Frontal cortex (tissue), 4 donors: Measurements from ENCODE around the gene BRCC3. TPM values are rescaled to one million over a fixed set of nuclear protein-coding genes. Genes with fewer than 3 reads are reported as not detected.
"Not testable (repeated sequence)": the region's sequence is repeated elsewhere in the genome, so short reads cannot be mapped to it uniquely, and the experiment has no call there.

Experiments used
- DNase-seq, 2 donors: peaks; one replicate each; pipeline ENCODE4 v3.0.0; 2012; ENCODE audit warnings: low spot score in 2 of 2
- FAIRE-seq: peaks from 2 replicates; lab custom pipeline; 2012; peaks lifted over from hg19 to GRCh38; lab: Jason Lieb, UNC
- total RNA-seq: library from RNA; depleted of rRNA; stranded (reverse); fragments of >200 nt; gene quantifications from one replicate; pipeline ENCODE4 v1.2.3, GENCODE V29; 2014
- donor health status: control.
- donor health status: control.
- donor health status: control.

Gene BRCC3
- total RNA-seq, 1 donor from 2014 or later: 18.3 TPM

DNA sequence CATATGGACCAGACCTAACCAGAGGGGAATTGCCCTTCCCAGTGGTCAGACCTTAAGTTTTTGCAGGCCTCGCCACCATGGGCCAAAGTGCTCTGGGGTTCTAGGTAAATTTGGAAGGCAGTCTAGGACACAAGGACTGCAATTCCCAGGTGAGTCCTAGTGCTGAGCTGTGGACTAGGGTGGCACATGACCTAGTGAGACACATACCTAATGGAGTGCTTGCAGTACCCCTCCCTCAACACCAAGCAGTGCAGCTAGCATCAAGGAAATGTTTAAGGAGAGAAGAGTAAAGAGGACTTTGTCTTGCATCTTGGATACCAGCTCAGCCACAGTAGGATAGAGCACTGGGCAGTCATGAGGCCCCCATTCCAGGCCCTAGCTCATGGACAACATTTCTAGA is 60.8 kb downstream of the BRCC3 start:
- no peak for DNase-seq
- no peak for FAIRE-seq

DNA sequence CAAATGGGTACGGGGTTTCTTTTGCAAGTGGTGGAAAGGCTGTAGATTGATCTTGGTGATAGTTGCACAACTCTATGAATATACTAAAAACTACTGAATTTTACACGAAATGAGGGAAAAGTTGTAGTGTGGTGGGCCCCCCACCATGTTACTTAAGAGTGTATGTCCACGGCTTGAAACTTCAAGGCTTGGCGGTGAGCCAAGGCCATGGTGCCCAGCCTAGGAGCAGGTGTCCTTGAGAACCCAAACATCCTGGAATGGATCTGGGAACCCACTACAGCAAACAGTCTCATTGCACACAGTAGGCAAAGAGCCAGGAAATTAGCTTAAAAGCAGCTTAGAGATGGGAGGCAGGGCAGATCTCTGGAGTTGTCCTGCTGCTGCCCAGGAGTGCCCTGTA is 62.9 kb downstream of the BRCC3 start:
- FAIRE-seq (no peak), DNase-seq (no peak)

DNA sequence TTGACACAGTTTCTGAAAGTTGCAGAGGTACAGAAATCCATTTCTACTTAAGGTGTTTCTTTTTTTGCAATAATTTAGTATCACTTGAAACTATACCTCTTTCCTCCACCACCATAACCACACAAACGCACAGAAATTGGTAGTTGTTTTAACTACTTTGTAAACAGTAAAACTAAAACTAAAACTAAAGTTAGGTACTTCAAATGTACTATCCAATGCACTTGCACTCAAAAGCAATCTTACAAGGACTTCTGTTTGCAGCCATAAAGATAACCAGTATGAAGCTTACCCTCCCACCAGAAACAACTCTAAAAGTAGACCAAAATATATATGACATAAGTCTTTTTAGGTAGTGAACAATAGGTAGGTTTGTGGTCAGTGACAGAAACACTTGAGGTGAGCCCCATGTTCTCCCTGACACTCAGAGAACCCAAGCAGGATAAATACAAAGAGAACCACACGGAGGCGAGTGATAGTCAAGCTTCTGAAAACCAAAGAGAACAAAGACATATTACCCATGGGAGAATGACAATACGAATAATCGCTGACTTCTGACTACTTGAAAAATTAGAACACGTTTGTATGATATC is 72.7 kb downstream of the BRCC3 start:
- FAIRE-seq: no peak

DNA sequence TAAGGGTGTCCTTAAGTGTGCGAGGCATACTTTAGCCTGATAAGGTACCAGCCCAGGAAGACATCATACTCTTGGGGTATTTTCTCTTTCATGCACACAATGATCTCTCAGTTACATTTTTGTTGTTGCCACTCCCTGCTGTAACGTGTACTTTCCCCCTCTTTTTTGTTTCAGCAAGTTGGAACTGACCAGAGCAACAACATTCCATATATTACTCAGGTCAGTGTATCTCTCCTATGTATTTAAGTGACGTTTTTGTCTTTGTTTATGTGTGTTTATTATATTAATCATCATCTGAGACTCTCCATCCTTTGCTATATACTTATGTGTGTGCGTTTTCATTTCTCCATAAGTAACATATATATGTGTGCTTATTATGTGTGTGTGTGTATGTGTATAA is 73.6 kb downstream of the BRCC3 start:
- FAIRE-seq: no peak
- no peak for DNase-seq

More for the DNA sequence above, 72.7 kb downstream of the BRCC3 start:
- no peak for DNase-seq

DNA sequence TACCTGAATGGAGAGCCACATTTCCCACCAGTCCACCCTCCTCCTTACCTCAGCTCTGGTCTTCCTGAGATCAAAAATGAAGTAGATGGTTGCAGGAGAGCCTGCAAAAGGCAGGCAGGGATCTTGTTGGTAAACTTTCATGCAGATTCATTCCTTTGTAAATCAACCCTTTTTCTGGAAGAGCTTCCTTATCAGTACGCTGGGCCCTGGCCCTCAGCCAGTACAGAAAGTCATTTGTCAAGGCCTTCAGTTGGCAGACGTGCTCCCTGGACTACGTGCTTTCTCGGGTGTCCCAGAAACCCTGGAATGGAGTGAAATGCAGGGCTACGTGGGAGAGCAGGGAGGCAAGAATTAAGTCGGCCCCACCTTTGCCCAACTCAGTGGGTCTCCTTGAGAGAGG is 76.3 kb downstream of the BRCC3 start:
- FAIRE-seq, DNase-seq: not testable (repeated sequence)

DNA sequence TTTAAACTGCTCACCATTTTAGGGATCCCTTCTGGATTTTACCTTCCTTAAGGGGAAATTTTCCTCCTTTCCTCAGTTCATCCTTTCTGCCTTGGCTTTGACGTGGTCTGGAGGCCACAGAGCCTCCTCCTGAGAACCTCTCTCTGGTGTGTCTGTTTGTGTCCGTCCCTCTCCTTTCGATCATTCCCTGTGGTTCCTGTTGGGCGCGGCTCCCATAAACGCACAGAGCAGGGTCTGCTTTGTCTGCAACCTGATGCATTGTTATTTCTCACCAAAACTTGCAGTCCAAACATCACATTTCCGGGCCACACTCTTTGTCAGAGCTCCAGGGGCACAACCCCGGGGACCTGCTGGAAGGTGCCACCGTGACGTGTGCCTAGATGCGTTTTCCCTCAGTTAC is 76.9 kb downstream of the BRCC3 start:
- not testable (repeated sequence) for DNase-seq, FAIRE-seq

DNA sequence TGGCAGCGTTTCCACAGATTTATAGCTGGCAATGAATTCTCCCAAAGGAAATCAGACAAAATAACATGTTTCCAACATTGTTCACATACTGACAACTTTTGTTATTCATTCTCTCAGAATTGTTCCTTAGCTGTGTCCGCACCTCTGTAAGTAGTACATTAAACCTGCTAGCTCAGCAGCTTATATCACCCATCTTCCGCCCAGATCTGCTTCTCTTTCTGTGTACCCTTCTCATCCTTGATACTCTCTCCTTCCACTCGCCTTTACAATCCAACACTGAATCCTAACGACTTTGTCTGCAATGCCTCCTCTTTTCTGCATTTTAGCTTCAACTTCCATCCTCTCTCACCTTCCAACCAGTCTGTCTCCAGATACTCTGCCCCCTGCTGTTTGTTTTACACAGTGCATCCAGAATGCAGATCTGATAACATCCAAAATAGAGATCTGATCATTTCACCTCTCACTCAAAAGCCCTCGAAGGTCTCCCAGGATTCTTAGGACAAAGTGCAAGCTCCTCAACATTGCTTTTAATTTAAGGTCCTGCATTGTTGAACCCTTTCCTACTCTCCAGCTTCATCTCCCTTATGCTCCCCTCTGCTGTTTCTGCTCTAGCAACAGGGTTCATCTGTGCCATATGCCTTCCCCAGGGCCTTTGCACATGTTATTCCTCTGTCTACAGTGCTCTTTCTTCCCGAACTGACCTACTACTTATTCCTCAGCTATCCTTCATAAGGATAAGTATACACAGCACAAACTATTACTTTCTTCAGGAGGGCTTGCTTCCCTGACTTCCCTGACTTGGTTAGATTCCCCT is 77.6 kb downstream of the BRCC3 start:
- DNase-seq: no peak
- no peak for FAIRE-seq

DNA sequence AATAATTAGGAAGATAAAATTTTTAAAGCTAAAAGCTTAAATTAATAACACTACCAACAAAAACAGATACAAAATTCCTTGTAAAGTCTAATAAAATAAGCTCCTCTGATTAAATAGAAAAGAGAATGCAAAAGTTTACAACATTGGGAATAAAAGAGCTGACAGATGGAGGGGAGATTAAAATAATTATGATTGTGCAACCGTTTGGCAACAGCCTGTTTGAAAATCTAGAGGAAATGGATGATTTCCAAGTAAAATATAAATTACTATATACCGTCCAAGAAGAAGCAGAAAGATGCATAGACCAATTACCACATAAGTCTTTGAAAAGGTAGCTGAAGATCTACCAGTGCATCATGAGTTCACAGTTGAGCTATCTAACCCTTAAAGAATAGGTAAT is 98.6 kb downstream of the BRCC3 start:
- FAIRE-seq: no peak

More for the DNA sequence above, 98.6 kb downstream of the BRCC3 start:
- no peak for DNase-seq

Other genes starting within 250 kb of the BRCC3 start
- not detected for gene SMIM9, start 236.8 kb upstream of the BRCC3 start, total RNA-seq
- 2.4 TPM for gene F8A1, start 185.2 kb upstream of the BRCC3 start, total RNA-seq
- gene F8, start 48.8 kb upstream of the BRCC3 start, total RNA-seq: 6.1 TPM
- gene FUNDC2, start 44.7 kb upstream of the BRCC3 start, total RNA-seq: 28.9 TPM
- gene CMC4, start 372 bp upstream of the BRCC3 start, total RNA-seq: 3.3 TPM
- gene MTCP1, start 372 bp upstream of the BRCC3 start, total RNA-seq: 10.2 TPM
- 126 TPM for gene VBP1, start 145.0 kb downstream of the BRCC3 start, total RNA-seq
- gene RAB39B, start 193.0 kb downstream of the BRCC3 start, total RNA-seq: 30.6 TPM